Kidney epithelial cell (primary cell): ENCODE data around the gene THOC3. TPM values are rescaled to one million over a fixed set of nuclear protein-coding genes. Genes with fewer than 3 reads are reported as not detected.
"Not testable (repeated sequence)": the region's sequence is repeated elsewhere in the genome, so short reads cannot be mapped to it uniquely, and the experiment has no call there.

Source experiments
- DNase-seq: peaks from one replicate; pipeline ENCODE4 v3.0.0-alpha.2; 2010; ENCODE audit warnings: low read depth
- H3K27me3 ChIP-seq: 2 replicates; pipeline ENCODE4 v1.6.0; 2011; ENCODE audit warnings: low read length; ENCODE audit not compliant: control insufficient read depth, insufficient read depth
- H3K36me3 ChIP-seq: 2 replicates; pipeline ENCODE4 v1.5.1; 2011; ENCODE audit warnings: low read length; ENCODE audit not compliant: control insufficient read depth, insufficient read depth
- H3K4me3 ChIP-seq: 2 replicates; pipeline ENCODE4 v1.5.1; 2011; ENCODE audit warnings: low read depth, mild to moderate bottlenecking, control low read depth, low read length
- CTCF ChIP-seq: IDR thresholded peaks from 2 replicates; pipeline ENCODE4 v1.5.1; 2011; ENCODE audit warnings: mild to moderate bottlenecking, moderate library complexity, low read length, control low read depth, inconsistent platforms; ENCODE audit not compliant: insufficient read depth, poor library complexity, severe bottlenecking
- total RNA-seq: library from RNA; depleted of rRNA; stranded (reverse); fragments of >200 nt; gene quantifications from 2 replicates; pipeline ENCODE4 v1.2.3, GENCODE V29; 2015

THOC3 gene
- total RNA-seq, 1 donor from 2014 or later = 44.2 TPM

DNA sequence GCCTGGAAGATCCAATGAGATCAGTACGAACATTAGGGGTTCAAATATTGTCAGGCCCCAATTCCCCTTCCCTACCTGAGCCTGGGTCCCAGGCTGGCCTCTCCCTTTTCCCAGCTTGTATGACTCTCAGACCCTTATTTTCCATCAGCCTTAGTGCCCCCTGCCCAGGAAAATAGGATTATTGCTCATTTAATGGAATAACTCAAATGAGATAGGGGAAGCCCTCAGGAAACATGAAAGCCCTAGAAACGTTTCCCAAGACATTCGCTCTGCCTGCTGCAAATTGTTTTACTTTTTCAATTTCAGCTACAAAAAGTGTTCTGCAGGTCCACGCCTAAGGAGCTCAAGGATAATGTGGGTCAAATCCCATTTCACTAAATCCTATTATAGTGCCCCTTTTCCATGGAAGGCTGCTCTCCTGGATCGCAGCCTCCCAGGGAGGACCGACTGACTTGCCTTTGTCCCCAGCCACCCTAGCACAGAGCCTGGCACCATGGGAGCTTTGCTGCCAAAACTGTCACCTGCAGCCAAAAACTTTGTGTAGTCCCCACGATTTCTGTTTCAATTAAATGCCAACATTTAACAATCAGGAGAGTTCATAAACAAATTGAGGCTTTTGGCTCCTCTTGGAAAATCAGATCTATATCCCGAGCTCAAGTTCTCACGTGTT, 46.9 kb downstream of the THOC3 start:
- no peak overlapping the region for H3K4me3 ChIP-seq
- TF ChIP-seq CTCF = no peak
- H3K27me3 ChIP-seq = no peaks in the 10 kb centered on the region
- no peak for DNase-seq
- no peaks in the 10 kb centered on the region for H3K36me3 ChIP-seq

DNA sequence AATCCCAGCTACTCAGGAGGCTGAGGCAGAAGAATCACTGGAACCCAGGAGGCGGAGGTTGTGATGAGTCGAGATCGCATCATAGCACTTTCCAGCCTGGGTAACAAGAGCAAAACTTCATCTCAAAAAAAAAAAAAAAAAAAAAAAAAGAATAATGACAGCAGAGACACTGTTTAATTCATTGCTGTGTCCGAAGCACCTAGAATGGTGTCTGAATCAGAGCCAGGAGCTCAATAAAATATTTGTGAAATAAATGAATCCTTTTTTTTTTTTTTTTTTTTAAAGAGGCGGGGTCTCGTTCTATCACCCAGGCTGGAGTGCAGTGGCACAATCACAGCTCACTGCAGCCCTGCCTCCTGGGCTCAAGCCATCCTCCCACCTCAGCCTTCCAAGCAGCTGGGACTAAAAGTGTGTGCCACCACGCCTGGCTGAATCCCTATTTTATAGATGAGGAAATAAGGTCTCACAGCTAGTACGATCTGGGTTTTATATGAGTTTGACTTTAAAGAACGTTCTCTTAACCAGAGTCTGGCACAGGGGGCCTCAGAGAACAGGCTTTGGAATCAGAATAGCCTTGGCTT, 47.8 kb downstream of the THOC3 start:
- TF ChIP-seq CTCF = no peak
- Histone ChIP-seq H3K4me3 (no peak overlapping the region), H3K27me3 (no peaks in the 10 kb centered on the region), H3K36me3 (no peaks in the 10 kb centered on the region)
- DNase-seq = no peak

DNA sequence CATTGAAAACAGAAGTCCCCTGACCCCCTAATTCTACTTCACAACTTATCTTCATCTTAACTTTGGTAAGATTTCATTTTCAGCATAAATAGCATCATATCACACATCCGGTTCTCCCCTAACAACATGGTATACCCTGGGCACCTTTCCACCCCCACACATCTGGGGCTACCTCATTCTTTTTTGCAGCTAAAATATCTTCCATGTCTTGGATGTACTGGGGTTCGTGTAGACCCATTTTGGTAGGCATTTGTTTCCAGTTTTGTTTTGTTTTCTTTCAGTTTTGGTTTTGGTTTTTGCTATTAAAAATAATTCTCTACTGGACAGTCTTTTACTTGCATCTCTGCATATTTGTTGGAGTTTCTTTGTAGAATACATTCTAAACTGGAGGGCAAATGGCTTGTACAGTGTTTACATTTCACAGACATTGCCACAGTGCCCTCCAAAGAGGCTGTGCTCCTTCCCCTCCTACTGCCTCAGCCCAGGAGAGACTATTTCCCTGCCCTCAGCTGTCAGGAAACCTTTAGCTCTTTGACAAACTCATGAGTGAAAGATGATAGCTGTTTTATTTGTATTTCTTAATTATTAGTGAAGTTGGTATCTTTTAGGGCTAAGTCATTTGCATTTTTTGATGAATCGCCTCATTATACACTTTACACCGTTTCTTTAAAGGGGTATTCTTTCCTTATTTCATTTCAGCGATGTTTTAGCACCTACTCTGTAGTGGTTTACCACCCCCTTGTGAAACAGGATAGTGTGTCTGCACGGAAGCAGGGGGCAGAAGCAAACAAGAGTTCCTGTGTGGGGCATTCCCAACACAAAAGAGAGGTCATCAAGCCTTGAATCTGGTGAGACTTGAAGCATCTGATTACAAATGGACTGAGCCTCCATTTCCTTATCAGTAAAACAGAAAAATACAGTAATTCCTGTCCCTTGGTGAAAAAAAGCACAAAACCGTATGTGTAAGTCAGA, 52.8 kb downstream of the THOC3 start:
- H3K4me3 ChIP-seq, H3K36me3 ChIP-seq, H3K27me3 ChIP-seq, DNase-seq: not testable (repeated sequence)

GRCh38 chr5:175913835-175914672, 54.1 kb downstream of the THOC3 start:
- H3K27me3 ChIP-seq, H3K36me3 ChIP-seq, DNase-seq, H3K4me3 ChIP-seq: not testable (repeated sequence)

GRCh38 chr5:175910072-175910471, 58.0 kb downstream of the THOC3 start:
- not testable (repeated sequence) for DNase-seq, H3K36me3 ChIP-seq, H3K27me3 ChIP-seq, H3K4me3 ChIP-seq

Other genes with a start within 250 kb of the THOC3 start
- not detected in 2 replicates for gene CPLX2, start 96.7 kb downstream of the THOC3 start, total RNA-seq